ENCODE results near the gene TDRD7. TPM values are rescaled to one million over a fixed set of nuclear protein-coding genes. Genes with fewer than 3 reads are reported as not detected.

The TDRD7 gene
- total and polyA plus RNA-seq, 2 of the 8 experiments (the other 6 are each of a cell fraction or from before 2014, with no cell fraction given): 1.2 to 2.3 TPM

- TF ChIP-seq CTCF (IDR thresholded peaks at IDR 0.05; ENCODE audit: control extremely low read depth in 1 of 3, insufficient read depth in 1 of 3, low read depth in 1 of 3, low read length in 3 of 3) (no peak), E2F6 (IDR thresholded peaks at IDR 0.05) (no peak), TEAD4 (IDR thresholded peaks at IDR 0.05; ENCODE audit: low read depth, low read length) (no peak), TAF1 (IDR thresholded peaks at IDR 0.05; ENCODE audit: low read depth, low read length) (no peak), USF2 (IDR thresholded peaks at IDR 0.05; ENCODE audit: low read length) (no peak)
These were observed 92.7 kb downstream of the TDRD7 start (continued) for GRCh38 chr9:97504381-97505216.

Data from H1 (cell line).